GM21723 (cell line): ENCODE results near the gene VGLL3.
A peak's percentile ranks its signal among the peaks of the same experiment; 100 is the strongest.
"Not testable (repeated sequence)": the region's sequence is repeated elsewhere in the genome, so short reads cannot be mapped to it uniquely, and the experiment has no call there.

Experiments
- ATAC-seq: cut with Tn5 transposase; IDR thresholded peaks from one replicate; pipeline ENCODE4 v1.9.1; 2021; ENCODE audit warnings: mild to moderate bottlenecking, moderate library complexity; ENCODE audit not compliant: unreplicated experiment

The VGLL3 gene

DNA sequence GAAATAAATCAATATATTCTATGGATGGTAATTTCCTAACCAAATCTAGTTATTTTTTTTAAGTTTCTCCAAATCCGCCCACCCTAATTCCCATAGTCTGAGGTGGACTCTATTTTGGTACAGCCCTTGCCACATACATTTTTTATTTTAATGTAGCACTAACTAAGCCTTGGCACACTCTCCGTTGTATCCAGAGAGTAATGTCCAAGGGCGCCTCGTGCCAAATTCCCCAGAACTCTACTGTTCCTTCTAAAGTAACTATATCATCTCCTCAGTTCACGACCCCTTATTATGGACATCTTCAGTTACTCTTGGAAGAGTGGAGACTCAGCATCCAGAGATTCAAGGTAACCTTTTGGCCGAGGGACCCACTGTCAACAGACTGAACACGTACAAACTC is 1.3 kb downstream of the VGLL3 start:
- ATAC-seq, result no peak

- no peak for ATAC-seq
Observed at GRCh38 chr3:86989006-86989405, 1.9 kb downstream of the VGLL3 start.

GRCh38 chr3:86988235-86988634 is 2.7 kb downstream of the VGLL3 start:
- ATAC-seq, result no peak

GRCh38 chr3:86987421-86987715 is 3.6 kb downstream of the VGLL3 start:
- no peak for ATAC-seq

- no peak for ATAC-seq
Observed at GRCh38 chr3:86986671-86987420, 4.1 kb downstream of the VGLL3 start.

DNA sequence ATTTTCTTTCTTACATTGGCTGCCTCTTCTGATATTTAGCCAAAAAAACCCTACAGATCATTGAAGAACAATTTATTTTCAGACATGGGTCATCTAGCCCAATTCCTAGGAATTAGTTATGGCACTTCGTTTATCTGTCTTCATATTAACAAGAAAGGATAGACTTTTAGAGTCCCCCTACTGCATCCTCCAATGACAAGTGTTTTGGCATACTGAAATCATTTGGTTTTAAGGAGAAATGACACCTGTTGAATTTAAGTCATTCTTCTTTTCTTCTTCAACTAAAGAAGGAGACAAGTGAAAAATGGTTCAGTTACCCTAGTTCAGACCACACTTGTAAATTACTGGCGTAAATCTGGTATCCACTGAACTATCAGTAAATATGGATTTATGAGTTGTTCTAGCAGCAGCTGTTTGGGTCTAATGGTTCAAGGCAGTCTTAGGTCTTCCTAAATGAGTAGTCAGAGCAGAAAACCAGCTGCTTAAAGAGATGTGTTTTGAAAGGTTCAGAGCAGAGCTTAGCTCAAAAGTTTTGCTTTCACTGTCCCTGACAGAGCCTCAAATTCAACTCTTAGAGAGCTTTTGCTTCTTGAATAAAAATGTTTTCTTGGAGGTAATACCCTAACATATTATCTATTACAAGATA is 5.6 kb downstream of the VGLL3 start:
- ATAC-seq, result no peak

- no peak for ATAC-seq
Observed at GRCh38 chr3:86984271-86984670, 6.7 kb downstream of the VGLL3 start.

- no peak for ATAC-seq
Observed at GRCh38 chr3:86982883-86983282, 8.1 kb downstream of the VGLL3 start.

GRCh38 chr3:86978111-86978551 is 12.8 kb downstream of the VGLL3 start:
- ATAC-seq, result no peak

- no peak for ATAC-seq
Observed at GRCh38 chr3:86976219-86976618, 14.7 kb downstream of the VGLL3 start.

GRCh38 chr3:86974177-86974576 is 16.8 kb downstream of the VGLL3 start:
- not testable (repeated sequence) for ATAC-seq

GRCh38 chr3:86973440-86973839 is 17.5 kb downstream of the VGLL3 start:
- ATAC-seq, result no peak

DNA sequence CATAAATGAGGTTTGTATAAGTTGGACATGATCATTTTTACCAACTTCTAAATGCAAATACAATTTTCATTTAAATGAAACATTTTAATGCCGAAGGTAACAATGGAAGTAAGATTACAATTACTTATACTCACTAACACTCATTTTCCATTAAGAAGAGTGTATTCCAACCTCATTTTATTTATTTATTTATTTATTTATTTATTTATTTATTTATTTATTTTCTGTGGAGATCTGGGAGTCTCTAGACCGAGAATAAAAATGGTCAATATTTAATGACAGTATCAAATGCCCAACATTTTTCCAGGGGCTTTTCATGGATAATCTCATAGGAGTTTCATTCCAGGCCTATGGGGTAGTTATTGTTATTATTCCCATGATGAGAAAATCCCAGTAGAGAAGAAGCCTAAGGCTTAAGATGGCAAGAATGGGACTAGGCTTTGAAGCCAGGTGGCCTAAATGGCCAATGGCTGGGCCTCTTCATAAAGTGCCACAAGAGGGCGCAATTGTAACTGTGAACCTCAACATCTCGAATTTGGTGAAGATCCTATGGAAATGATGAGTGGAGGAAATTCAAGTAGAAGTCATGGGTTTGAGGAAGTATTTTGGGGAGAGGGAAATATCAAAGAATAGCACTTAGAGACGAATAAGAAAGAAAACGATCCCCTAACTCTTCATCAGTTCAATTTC is 21.3 kb downstream of the VGLL3 start:
- ATAC-seq, result peak; percentile 73

DNA sequence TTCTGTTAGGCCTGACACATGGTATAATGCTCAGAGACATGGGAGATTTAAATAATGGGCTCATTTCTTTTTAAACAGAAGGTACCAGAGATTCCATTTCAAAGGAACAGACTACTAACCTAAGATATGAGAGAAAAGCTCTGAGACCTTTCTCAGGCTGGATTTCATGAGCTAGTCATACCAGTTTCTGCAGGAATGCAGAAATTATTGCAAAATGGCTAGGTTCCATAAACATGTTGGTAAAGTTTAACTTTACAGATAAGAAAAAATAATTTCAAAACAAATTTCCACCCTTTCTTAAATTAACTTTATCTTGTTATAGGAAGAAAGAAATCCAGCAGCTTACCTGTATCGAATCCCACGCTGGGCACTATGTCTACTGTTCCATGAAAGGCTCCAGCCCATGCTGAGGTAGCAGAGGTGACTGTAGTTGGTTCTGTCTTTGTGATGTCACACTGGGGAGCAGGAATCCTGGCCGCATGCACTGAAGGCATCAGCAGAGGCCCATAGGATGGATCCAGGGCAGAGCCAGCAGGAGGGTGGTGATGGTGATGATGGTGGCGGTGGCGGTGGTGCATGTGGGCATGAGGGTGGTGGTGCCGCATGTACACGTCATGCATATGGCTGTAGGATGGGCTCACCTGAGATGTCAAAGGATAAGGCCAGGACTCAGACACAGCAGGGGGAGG is 22.6 kb downstream of the VGLL3 start:
- ATAC-seq, result no peak

- no peak for ATAC-seq
Observed at GRCh38 chr3:86967062-86967461, 23.9 kb downstream of the VGLL3 start.

DNA sequence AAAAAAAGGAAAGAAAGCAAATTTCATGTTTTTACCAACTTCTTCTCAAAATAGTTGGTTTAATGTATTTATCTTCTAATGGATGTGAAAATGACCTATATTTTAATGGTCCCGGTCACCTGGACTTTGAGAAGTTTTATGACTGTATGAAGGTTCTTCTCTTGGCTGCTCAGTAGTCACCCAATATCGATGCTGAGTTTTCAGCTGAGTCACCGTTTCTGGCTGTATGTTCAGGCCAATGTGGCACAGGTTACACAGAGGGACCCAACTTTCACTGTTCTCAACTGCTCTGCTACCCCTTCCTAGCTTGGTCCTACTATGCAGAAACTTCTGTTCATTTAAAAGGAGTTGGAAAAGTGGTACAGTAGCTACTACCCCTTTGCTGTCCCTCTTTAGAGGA is 25.8 kb downstream of the VGLL3 start:
- no peak for ATAC-seq

GRCh38 chr3:86963611-86964010 is 27.3 kb downstream of the VGLL3 start:
- no peak for ATAC-seq

DNA sequence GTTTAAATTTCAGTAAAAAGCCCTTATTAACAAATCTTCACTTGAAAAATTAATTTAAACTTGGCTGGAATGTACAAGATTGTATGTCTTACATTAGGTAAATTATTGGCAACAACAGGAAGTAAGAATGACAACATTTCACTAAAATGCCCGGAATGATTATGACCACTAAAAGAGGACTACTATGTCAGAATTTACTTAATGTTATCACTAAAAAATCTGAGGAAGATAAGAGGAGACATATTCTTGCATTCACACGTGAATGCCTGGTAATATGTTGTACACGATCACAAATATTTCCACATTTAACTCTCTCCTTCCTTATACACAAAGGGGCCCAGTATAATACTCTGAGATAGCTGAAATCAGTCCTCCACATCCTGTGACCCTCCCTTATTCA is 29.7 kb downstream of the VGLL3 start:
- ATAC-seq, result no peak

DNA sequence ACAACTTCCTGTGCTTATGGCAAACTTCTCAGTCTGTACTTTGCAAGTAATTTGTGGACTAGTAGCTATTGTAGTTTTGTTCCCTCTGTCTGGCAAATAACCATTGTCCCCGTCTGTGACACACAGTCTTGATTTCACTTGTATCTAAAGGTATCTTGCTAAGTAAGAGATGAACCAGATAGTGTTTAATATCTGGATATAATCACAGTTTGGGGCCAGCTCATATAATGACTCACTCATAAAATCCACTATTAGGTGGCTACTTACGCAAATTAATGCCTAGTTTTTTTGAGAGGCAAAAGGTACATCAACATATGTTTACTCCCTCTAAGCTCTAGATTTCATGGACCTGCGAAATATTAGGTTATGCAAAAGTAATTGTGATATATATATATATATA is 30.4 kb downstream of the VGLL3 start:
- no peak for ATAC-seq

DNA sequence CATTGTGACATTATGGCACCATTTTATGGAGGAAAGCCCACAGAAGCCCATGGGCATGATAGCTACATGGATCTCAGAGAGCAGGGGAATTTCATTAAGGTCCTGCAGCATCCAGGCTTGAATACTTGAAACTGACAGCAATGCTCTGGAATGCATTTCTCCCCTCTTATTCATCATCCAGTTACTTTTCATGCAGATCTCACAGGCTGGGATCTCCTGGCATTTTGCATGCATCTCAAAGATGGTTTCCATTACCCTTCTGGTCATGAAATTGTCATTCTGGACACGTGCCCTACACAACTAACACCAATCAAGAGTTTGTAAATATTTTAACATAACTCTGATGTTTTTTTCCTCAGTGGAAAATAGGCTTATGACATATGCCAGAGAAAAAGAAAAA is 32.4 kb downstream of the VGLL3 start:
- ATAC-seq, result no peak

DNA sequence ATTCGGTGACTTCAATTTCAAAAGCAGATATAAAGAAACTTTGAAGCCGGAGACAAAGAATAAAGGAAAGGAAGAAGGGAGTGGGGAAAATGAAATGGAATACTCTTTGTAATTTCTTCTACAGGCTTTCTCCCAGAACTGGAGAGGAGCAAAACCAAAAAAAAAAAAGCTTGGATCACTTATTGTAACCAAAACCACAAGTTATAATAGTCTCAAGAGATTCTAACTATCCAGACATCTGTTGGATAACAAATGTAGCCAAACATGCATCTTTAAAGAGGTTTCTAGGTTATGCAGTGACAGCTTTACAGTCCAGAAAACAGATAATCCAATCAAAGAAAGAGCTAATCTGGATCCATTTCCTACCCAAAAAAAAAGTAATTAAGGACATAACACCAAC is 36.2 kb downstream of the VGLL3 start:
- ATAC-seq, result no peak

GRCh38 chr3:86954226-86954625 is 36.7 kb downstream of the VGLL3 start:
- ATAC-seq, result no peak
